IMR-90 (cell line): ENCODE results near the gene MAML3. TPM values are rescaled to one million over a fixed set of nuclear protein-coding genes. Genes with fewer than 3 reads are reported as not detected.

Experiments
- ATAC-seq: fragments of 200-7000 bp; cut with Tn5 transposase; 2 replicates; pipeline ENCODE4 v1.9.1; 2020; ENCODE audit warnings: low read depth, mild to moderate bottlenecking, moderate library complexity
- BruUV-seq: library from RNA; stranded (reverse); fragments of 400-500 nt; replicated peaks from 2 replicates; lab custom pipeline; 2021; lab: Mats Ljungman, UMichigan
- CTCF ChIA-PET: fragments of 300-600 bp; formaldehyde crosslinking; extraction: SDS; loops from one replicate; lab custom pipeline; 2021; ENCODE audit warnings: antibody characterized with exemption; lab: Yijun Ruan, JAX
- POLR2A ChIA-PET: fragments of 300-600 bp; sonication (Branson Sonifier 250); formaldehyde crosslinking; loops from one replicate; lab custom pipeline; 2022; ENCODE audit warnings: antibody characterized with exemption; ENCODE audit not compliant: unreplicated experiment; lab: Charles Lee
- DNase-seq: peaks from one replicate; pipeline ENCODE4 v3.0.0; 2013
- H2AFZ ChIP-seq: replicated peaks from 2 replicates; pipeline ENCODE3; 2013; ENCODE audit warnings: low read length, mild to moderate bottlenecking; ENCODE audit not compliant: poor library complexity
- H2AK5ac ChIP-seq: 2 replicates; pipeline ENCODE4 v1.6.1; 2013; ENCODE audit warnings: low read depth, low read length, inconsistent platforms
- H2AK9ac ChIP-seq: replicated peaks from 2 replicates; pipeline ENCODE3; 2013; ENCODE audit warnings: mild to moderate bottlenecking, low read depth, low read length, moderate library complexity; ENCODE audit not compliant: poor library complexity
- H2BK120ac ChIP-seq: 2 replicates; pipeline ENCODE4 v1.6.1; 2013; ENCODE audit warnings: low read depth, low read length, inconsistent platforms
- H2BK15ac ChIP-seq: 3 replicates; pipeline ENCODE4 v1.6.1; 2013; ENCODE audit warnings: low read depth, low read length, inconsistent platforms
- H2BK20ac ChIP-seq: 2 replicates; pipeline ENCODE4 v1.6.1; 2013; ENCODE audit warnings: low read depth, mild to moderate bottlenecking, inconsistent platforms, low read length, moderate library complexity
- H2BK5ac ChIP-seq: 2 replicates; pipeline ENCODE4 v1.6.1; 2013; ENCODE audit warnings: mild to moderate bottlenecking, low read depth, low read length, inconsistent platforms; ENCODE audit not compliant: poor library complexity, severe bottlenecking
- H3K14ac ChIP-seq: replicated peaks from 2 replicates; pipeline ENCODE4 v1.6.1; 2013; ENCODE audit warnings: low read depth, low read length, inconsistent platforms
- H3K18ac ChIP-seq: 2 replicates; pipeline ENCODE4 v1.6.1; 2013; ENCODE audit warnings: low read depth, low read length, control low read depth
- H3K23ac ChIP-seq: 2 replicates; pipeline ENCODE4 v1.6.1; 2013; ENCODE audit warnings: low read depth, low read length, inconsistent platforms
- H3K27ac ChIP-seq: 2 replicates; pipeline ENCODE4 v1.5.1; 2013; ENCODE audit warnings: mild to moderate bottlenecking, control low read depth, low read length; ENCODE audit not compliant: insufficient read depth
- H3K27me3 ChIP-seq: 2 replicates; pipeline ENCODE4 v1.6.1; 2013; ENCODE audit warnings: low read length; ENCODE audit not compliant: control insufficient read depth, insufficient read depth
- H3K36me3 ChIP-seq: 2 replicates; pipeline ENCODE4 v1.6.1; 2013; ENCODE audit warnings: low read length, mixed read lengths; ENCODE audit not compliant: control insufficient read depth, insufficient read depth
- H3K4ac ChIP-seq: 2 replicates; pipeline ENCODE4 v1.6.1; 2013; ENCODE audit warnings: low read depth, low read length, inconsistent platforms
- H3K4me1 ChIP-seq: 2 replicates; pipeline ENCODE4 v1.6.1; 2013; ENCODE audit warnings: low read length, mixed read lengths; ENCODE audit not compliant: control insufficient read depth, insufficient read depth
- H3K4me2 ChIP-seq: 2 replicates; pipeline ENCODE4 v1.6.1; 2013; ENCODE audit warnings: low read depth, mild to moderate bottlenecking, control low read depth, low read length, moderate library complexity
- H3K4me3 ChIP-seq: 2 replicates; pipeline ENCODE4 v1.5.1; 2013; ENCODE audit warnings: low read depth, mild to moderate bottlenecking, control low read depth, low read length, moderate library complexity; ENCODE audit not compliant: insufficient read depth
- H3K56ac ChIP-seq: 2 replicates; pipeline ENCODE4 v1.6.1; 2013; ENCODE audit warnings: low read length, inconsistent platforms; ENCODE audit not compliant: insufficient read depth; ENCODE audit errors: extremely low read depth
- H3K79me1 ChIP-seq, 2 experiments: 2 replicates each; pipeline ENCODE4 v1.6.1; 2013; ENCODE audit warnings: low read length in 2 of 2, inconsistent platforms in 1 of 2, low read depth in 1 of 2
- H3K9ac ChIP-seq: 2 replicates; pipeline ENCODE4 v1.6.1; 2013; ENCODE audit warnings: low read depth, low read length, control low read depth
- H3K9me1 ChIP-seq: 2 replicates; pipeline ENCODE4 v1.6.1; 2013; ENCODE audit warnings: low read length, inconsistent platforms; ENCODE audit not compliant: insufficient read depth
- H3K9me3 ChIP-seq: 2 replicates; pipeline ENCODE4 v1.6.1; 2013; ENCODE audit warnings: low read length; ENCODE audit not compliant: control insufficient read depth, insufficient read depth
- H4K20me1 ChIP-seq: 2 replicates; pipeline ENCODE4 v1.6.1; 2013; ENCODE audit warnings: low read length, inconsistent platforms; ENCODE audit not compliant: insufficient read depth
- H4K5ac ChIP-seq: 2 replicates; pipeline ENCODE4 v1.6.1; 2013; ENCODE audit warnings: mild to moderate bottlenecking, low read depth, low read length, control low read depth
- H4K8ac ChIP-seq, 2 experiments: 2 replicates each; pipeline ENCODE4 v1.6.1; 2013; ENCODE audit warnings: low read depth in 2 of 2, low read length in 2 of 2, control low read depth in 1 of 2, inconsistent platforms in 1 of 2
- H4K91ac ChIP-seq: 2 replicates; pipeline ENCODE4 v1.6.1; 2013; ENCODE audit warnings: low read depth, low read length, inconsistent platforms; ENCODE audit not compliant: insufficient read depth
- BHLHE40 ChIP-seq: fragments of 150-350 bp; IDR thresholded peaks from 2 replicates; pipeline ENCODE4 v1.6.1; 2016; ENCODE audit warnings: mild to moderate bottlenecking, low read depth, low read length
- CEBPB ChIP-seq: IDR thresholded peaks from 2 replicates; pipeline ENCODE4 v1.6.1; 2012; ENCODE audit warnings: low read depth, low read length, improper control_type of control experiment
- CHD1 ChIP-seq: IDR thresholded peaks from 2 replicates; pipeline ENCODE4 v1.6.1; 2012; ENCODE audit warnings: low read depth, low read length, improper control_type of control experiment
- FOS ChIP-seq: fragments of 150-350 bp; IDR thresholded peaks from 2 replicates; pipeline ENCODE4 v1.6.1; 2016; ENCODE audit warnings: low read depth, low read length
- MAFK ChIP-seq: IDR thresholded peaks from 2 replicates; pipeline ENCODE4 v1.6.1; 2012; ENCODE audit warnings: low read depth, low read length, improper control_type of control experiment
- MAZ ChIP-seq: IDR thresholded peaks from 2 replicates; pipeline ENCODE4 v1.6.1; 2012; ENCODE audit warnings: low read depth, mild to moderate bottlenecking, low read length, improper control_type of control experiment, moderate library complexity, borderline replicate concordance
- NFE2L2 ChIP-seq: fragments of 150-350 bp; IDR thresholded peaks from 2 replicates; pipeline ENCODE4 v1.6.1; 2016; ENCODE audit warnings: low read depth, mild to moderate bottlenecking, low read length
- POLR2A ChIP-seq: IDR thresholded peaks from 2 replicates; pipeline ENCODE4 v1.6.1; 2012; ENCODE audit warnings: mild to moderate bottlenecking, low read depth, low read length
- RCOR1 ChIP-seq: IDR thresholded peaks from 2 replicates; pipeline ENCODE4 v1.6.1; 2012; ENCODE audit warnings: mild to moderate bottlenecking, low read length, improper control_type of control experiment; ENCODE audit not compliant: insufficient replicate concordance
- whole genome bisulfite sequencing, 2 experiments: methylation state at CpG; one replicate each; pipeline versions ENCODE4 v1.1.5 to v1.1.7; 2013; ENCODE audit warnings: missing lambda C conversion rate in 2 of 2; ENCODE audit not compliant: insufficient read length in 1 of 2; ENCODE audit errors: extremely low coverage in 2 of 2; 5-methylcytosine and 5-hydroxymethylcytosine counted together
- dilution Hi-C: fragments of 300-500 bp; cut with HindIII; formaldehyde crosslinking; loops from one replicate; pipeline ENCODE4 v1.14.3; 2018; ENCODE audit warnings: low sequenced_read_pairs; ENCODE audit not compliant: unreplicated experiment
- in situ Hi-C: fragments of 300-500 bp; cut with MboI; formaldehyde crosslinking; loops from 3 replicates; pipeline ENCODE4 v1.14.3; 2019; ENCODE audit warnings: low sequenced_read_pairs, inconsistent platforms, mixed read lengths
- intact Hi-C: fragments of 100-400 bp; cut with micrococcal nuclease; formaldehyde crosslinking; loops from 2 replicates; pipeline ENCODE4 v1.10.0; 2022
- polyA plus RNA-seq, 3 experiments: library from polyadenylated mRNA; depleted of rRNA; stranded (reverse); fragments of >200 nt; gene quantifications; 2 replicates each; pipeline ENCODE4 v1.2.3, GENCODE V29; 2012; ENCODE audit warnings: low replicate concordance in 1 of 3
- total RNA-seq: library from RNA; depleted of rRNA; stranded (reverse); fragments of >200 nt; gene quantifications from 2 replicates; pipeline ENCODE4 v1.2.3, GENCODE V29; 2012
- TF ChIP-seq, protein P1 (sequence below): fragments of 150-350 bp; IDR thresholded peaks from 2 replicates; pipeline ENCODE4 v1.6.1; 2016; ENCODE audit warnings: low read depth, mild to moderate bottlenecking, low read length, moderate library complexity, borderline replicate concordance
- TF ChIP-seq, protein P2 (sequence below): fragments of 150-350 bp; IDR thresholded peaks from 2 replicates; pipeline ENCODE4 v1.6.1; 2017; ENCODE audit warnings: mild to moderate bottlenecking, antibody characterized with exemption, low read length, low read depth
- TF ChIP-seq, protein P3 (sequence below): conservative IDR thresholded peaks from 2 replicates; pipeline ENCODE4 v1.5.1; 2012; ENCODE audit warnings: mild to moderate bottlenecking, low read depth, low read length, improper control_type of control experiment

MAML3 gene
- total and polyA plus RNA-seq, 2 of the 4 experiments (the other 2 are of a cell fraction), result 0.90 to 1.7 TPM

DNA sequence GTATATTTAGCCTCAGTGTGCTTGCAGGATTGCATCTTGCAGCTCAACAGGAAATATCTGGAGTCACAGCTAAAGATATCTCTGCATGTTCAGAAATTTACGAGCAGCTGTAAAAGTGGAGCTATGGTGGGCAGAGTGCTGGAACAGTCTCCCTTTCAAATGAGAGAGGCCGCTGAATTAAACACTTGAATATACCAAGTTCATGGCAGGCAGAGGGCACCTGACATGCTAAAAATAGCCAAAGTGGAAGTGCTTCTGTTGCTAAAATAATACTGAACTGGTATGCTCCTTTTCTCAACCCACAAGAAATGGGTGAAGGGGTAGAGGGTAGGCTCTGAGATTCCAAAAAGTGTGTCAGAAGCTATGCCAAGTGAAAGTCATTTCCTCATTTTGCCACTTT, 390.3 kb downstream of the MAML3 start:
- Histone ChIP-seq H4K20me1 (no peaks in the 10 kb centered on the region), H2AK5ac (no peak overlapping the region), H4K5ac (no peak overlapping the region), H2BK5ac (no peak overlapping the region), H3K4me3 (no peak overlapping the region), H2AK9ac (no peak overlapping the region), H3K27me3 (no peaks in the 10 kb centered on the region), H2BK15ac (no peak overlapping the region), H3K4ac (no peak overlapping the region), H3K4me2 (no peak overlapping the region), H3K9ac (no peak overlapping the region), H3K9me3 (no peaks in the 10 kb centered on the region), H4K8ac (no peak overlapping the region), H2AFZ (no peak overlapping the region), H3K18ac (no peak overlapping the region), H3K27ac (no peak overlapping the region), H3K4me1 (0 out of 2 replicates have a peak, but pooled peaks cover 1% of the 10 kb centered on the region), H2BK20ac (no peak overlapping the region), H3K9me1 (no peaks in the 10 kb centered on the region), H3K23ac (no peak overlapping the region), H4K91ac (no peak overlapping the region), H2BK120ac (no peak overlapping the region), H3K56ac (no peak overlapping the region), H3K36me3 (no peaks in the 10 kb centered on the region), H3K79me1 (no peaks in the 10 kb centered on the region; a peak in 1 of 4 replicates), H3K14ac (no peak overlapping the region)
- no TSS peak for BruUV-seq
- POLR2A ChIA-PET, result interaction anchor here (0.6 kb wide), 1 partner anchor 17 kb away, joined by 3 read pairs; no protein-coding TSS in a partner anchor
- CTCF ChIA-PET, result no interaction called here
- no peak for TF ChIP-seq CEBPB
- TF ChIP-seq, protein P1, sequence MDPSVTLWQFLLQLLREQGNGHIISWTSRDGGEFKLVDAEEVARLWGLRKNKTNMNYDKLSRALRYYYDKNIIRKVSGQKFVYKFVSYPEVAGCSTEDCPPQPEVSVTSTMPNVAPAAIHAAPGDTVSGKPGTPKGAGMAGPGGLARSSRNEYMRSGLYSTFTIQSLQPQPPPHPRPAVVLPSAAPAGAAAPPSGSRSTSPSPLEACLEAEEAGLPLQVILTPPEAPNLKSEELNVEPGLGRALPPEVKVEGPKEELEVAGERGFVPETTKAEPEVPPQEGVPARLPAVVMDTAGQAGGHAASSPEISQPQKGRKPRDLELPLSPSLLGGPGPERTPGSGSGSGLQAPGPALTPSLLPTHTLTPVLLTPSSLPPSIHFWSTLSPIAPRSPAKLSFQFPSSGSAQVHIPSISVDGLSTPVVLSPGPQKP, result no peak
- TF ChIP-seq, protein P2, sequence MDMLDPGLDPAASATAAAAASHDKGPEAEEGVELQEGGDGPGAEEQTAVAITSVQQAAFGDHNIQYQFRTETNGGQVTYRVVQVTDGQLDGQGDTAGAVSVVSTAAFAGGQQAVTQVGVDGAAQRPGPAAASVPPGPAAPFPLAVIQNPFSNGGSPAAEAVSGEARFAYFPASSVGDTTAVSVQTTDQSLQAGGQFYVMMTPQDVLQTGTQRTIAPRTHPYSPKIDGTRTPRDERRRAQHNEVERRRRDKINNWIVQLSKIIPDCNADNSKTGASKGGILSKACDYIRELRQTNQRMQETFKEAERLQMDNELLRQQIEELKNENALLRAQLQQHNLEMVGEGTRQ, result no peak
- TF ChIP-seq CHD1, result no peak
- no peak for TF ChIP-seq FOS
- no peak for TF ChIP-seq MAFK
- no peak for TF ChIP-seq NFE2L2
- TF ChIP-seq RCOR1, result no peak
- no peak for TF ChIP-seq POLR2A
- TF ChIP-seq, protein P3, sequence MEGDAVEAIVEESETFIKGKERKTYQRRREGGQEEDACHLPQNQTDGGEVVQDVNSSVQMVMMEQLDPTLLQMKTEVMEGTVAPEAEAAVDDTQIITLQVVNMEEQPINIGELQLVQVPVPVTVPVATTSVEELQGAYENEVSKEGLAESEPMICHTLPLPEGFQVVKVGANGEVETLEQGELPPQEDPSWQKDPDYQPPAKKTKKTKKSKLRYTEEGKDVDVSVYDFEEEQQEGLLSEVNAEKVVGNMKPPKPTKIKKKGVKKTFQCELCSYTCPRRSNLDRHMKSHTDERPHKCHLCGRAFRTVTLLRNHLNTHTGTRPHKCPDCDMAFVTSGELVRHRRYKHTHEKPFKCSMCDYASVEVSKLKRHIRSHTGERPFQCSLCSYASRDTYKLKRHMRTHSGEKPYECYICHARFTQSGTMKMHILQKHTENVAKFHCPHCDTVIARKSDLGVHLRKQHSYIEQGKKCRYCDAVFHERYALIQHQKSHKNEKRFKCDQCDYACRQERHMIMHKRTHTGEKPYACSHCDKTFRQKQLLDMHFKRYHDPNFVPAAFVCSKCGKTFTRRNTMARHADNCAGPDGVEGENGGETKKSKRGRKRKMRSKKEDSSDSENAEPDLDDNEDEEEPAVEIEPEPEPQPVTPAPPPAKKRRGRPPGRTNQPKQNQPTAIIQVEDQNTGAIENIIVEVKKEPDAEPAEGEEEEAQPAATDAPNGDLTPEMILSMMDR, result no peak
- TF ChIP-seq MAZ, result no peak
- TF ChIP-seq BHLHE40, result no peak
- WGBS, 2 experiments, result no CpG with 5 or more reads among the region's 2 CpGs
- intact Hi-C loops, result no loop called here
- ATAC-seq (no peak), DNase-seq (no peak)
- in situ Hi-C loops, result no loop called here
- dilution Hi-C loops, result no loop called here
